H1 (cell line): ENCODE results near the gene NDUFS3. TPM values are rescaled to one million over a fixed set of nuclear protein-coding genes. Genes with fewer than 3 reads are reported as not detected.

Source experiments
- CTCF ChIA-PET: fragments of 300-600 bp; sonication (Branson Sonifier 250); formaldehyde crosslinking; loops from one replicate; lab custom pipeline; 2021; ENCODE audit not compliant: partially characterized antibody; lab: Charles Lee
- POLR2A ChIA-PET: fragments of 300-600 bp; sonication (Branson Sonifier 250); formaldehyde crosslinking; loops from one replicate; lab custom pipeline; 2021; ENCODE audit warnings: inconsistent platforms; ENCODE audit not compliant: partially characterized antibody; lab: Charles Lee
- DNase-seq, 2 experiments: peaks; one replicate each; pipeline versions ENCODE4 v3.0.0 to v3.0.0-alpha.2; 2010 to 2022; ENCODE audit warnings: low spot score in 2 of 2, low read depth in 1 of 2, mixed read lengths in 1 of 2
- FAIRE-seq: peaks from 2 replicates; lab custom pipeline; 2011; peaks lifted over from hg19 to GRCh38; lab: Jason Lieb, UNC
- H2AFZ ChIP-seq: 2 replicates; pipeline ENCODE4 v1.8.1; 2012; ENCODE audit warnings: low read length, inconsistent platforms
- H2AK5ac ChIP-seq: 2 replicates; pipeline ENCODE4 v1.6.1; 2013; ENCODE audit warnings: low read depth, low read length
- H2BK120ac ChIP-seq: replicated peaks from 2 replicates; pipeline ENCODE3; 2013; ENCODE audit warnings: low read depth, low read length, inconsistent platforms
- H2BK12ac ChIP-seq: 2 replicates; pipeline ENCODE4 v1.6.1; 2013; ENCODE audit warnings: low read depth, low read length
- H2BK15ac ChIP-seq: 2 replicates; pipeline ENCODE4 v1.6.1; 2013; ENCODE audit warnings: low read length
- H2BK20ac ChIP-seq: 2 replicates; pipeline ENCODE4 v1.6.1; 2013; ENCODE audit warnings: low read length
- H2BK5ac ChIP-seq: 2 replicates; pipeline ENCODE4 v1.6.1; 2013; ENCODE audit warnings: low read depth, low read length
- H3K14ac ChIP-seq: 2 replicates; pipeline ENCODE4 v1.6.1; 2013; ENCODE audit warnings: inconsistent platforms; ENCODE audit not compliant: insufficient read length
- H3K18ac ChIP-seq: 2 replicates; pipeline ENCODE4 v1.6.1; 2013; ENCODE audit warnings: low read length; ENCODE audit errors: extremely low read depth
- H3K23ac ChIP-seq: 2 replicates; pipeline ENCODE4 v1.6.1; 2013; ENCODE audit warnings: inconsistent platforms; ENCODE audit not compliant: insufficient read length
- H3K23me2 ChIP-seq: 2 replicates; pipeline ENCODE4 v1.6.1; 2013; ENCODE audit warnings: low read depth, low read length
- H3K27ac ChIP-seq: 2 replicates; pipeline ENCODE4 v1.6.1; 2011; ENCODE audit warnings: low read depth, low read length, inconsistent platforms
- H3K27me3 ChIP-seq, 4 experiments: replicated peaks in 1 of 4; 1 replicate in 1 of 4; 2 replicates in 3 of 4; pipeline versions ENCODE4 v1.6.1 to v1.8.1; 2011 to 2013; ENCODE audit warnings: low read length in 3 of 4, mild to moderate bottlenecking in 3 of 4, inconsistent platforms in 2 of 4, mixed read lengths in 2 of 4, moderate library complexity in 1 of 4; ENCODE audit not compliant: control insufficient read depth in 3 of 4, insufficient read depth in 3 of 4; ENCODE audit errors: extremely low read depth in 1 of 4
- H3K36me3 ChIP-seq, 4 experiments: 2 replicates each; pipeline versions ENCODE4 v1.6.1 to v1.8.1; 2011 to 2013; ENCODE audit warnings: mild to moderate bottlenecking in 4 of 4, low read length in 3 of 4, moderate library complexity in 2 of 4, control low read depth in 1 of 4, inconsistent platforms in 1 of 4; ENCODE audit not compliant: insufficient read depth in 4 of 4, control insufficient read depth in 2 of 4
- H3K4ac ChIP-seq: replicated peaks from 2 replicates; pipeline ENCODE3; 2013; ENCODE audit warnings: low read length, low read depth, mixed read lengths, inconsistent platforms; ENCODE audit not compliant: insufficient read length
- H3K4me1 ChIP-seq, 4 experiments: replicated peaks in 1 of 4; 1 replicate in 1 of 4; 2 replicates in 3 of 4; pipeline versions ENCODE4 v1.6.1 to v1.8.1; 2011 to 2013; ENCODE audit warnings: low read length in 3 of 4, inconsistent platforms in 2 of 4, mixed read lengths in 1 of 4; ENCODE audit not compliant: insufficient read depth in 4 of 4, control insufficient read depth in 3 of 4
- H3K4me2 ChIP-seq, 2 experiments: 2 replicates each; pipeline versions ENCODE4 v1.6.1 to v1.8.1; 2011 to 2013; ENCODE audit warnings: low read depth in 2 of 2, low read length in 2 of 2, control low read depth in 1 of 2, inconsistent platforms in 1 of 2, mild to moderate bottlenecking in 1 of 2; ENCODE audit not compliant: insufficient read depth in 1 of 2
- H3K4me3 ChIP-seq, 4 experiments: fragments of 200-600, 300-600 bp in 1 of 4; sonication (generic), shearing (Covaris generic), sonication (Bioruptor Twin) in 1 of 4; 2 replicates each; pipeline versions ENCODE4 v1.5.1 to v1.8.1; 2011 to 2016; ENCODE audit warnings: low read length in 4 of 4, low read depth in 3 of 4, control low read depth in 2 of 4, inconsistent platforms in 2 of 4, mild to moderate bottlenecking in 2 of 4, mixed read lengths in 1 of 4, moderate library complexity in 1 of 4; ENCODE audit not compliant: insufficient read depth in 2 of 4; ENCODE audit errors: extremely low read depth in 1 of 4
- H3K56ac ChIP-seq: replicated peaks from 2 replicates; pipeline ENCODE3; 2013; ENCODE audit warnings: low read depth, mild to moderate bottlenecking, mixed read lengths, low read length, inconsistent platforms; ENCODE audit not compliant: insufficient read length
- H3K79me1 ChIP-seq: 2 replicates; pipeline ENCODE4 v1.6.1; 2013; ENCODE audit warnings: low read depth, low read length, control low read depth
- H3K79me2 ChIP-seq, 2 experiments: 2 replicates each; pipeline versions ENCODE4 v1.6.1 to v1.8.1; 2012 to 2013; ENCODE audit warnings: low read length in 2 of 2, mild to moderate bottlenecking in 2 of 2, inconsistent platforms in 1 of 2; ENCODE audit not compliant: insufficient read depth in 2 of 2, control insufficient read depth in 1 of 2
- H3K9ac ChIP-seq, 4 experiments: replicated peaks in 1 of 4; 1 replicate in 1 of 4; 2 replicates in 3 of 4; pipeline versions ENCODE4 v1.6.1 to v1.8.1; 2011 to 2013; ENCODE audit warnings: low read depth in 3 of 4, low read length in 3 of 4, control low read depth in 2 of 4, mild to moderate bottlenecking in 2 of 4, moderate library complexity in 2 of 4, inconsistent platforms in 1 of 4; ENCODE audit errors: extremely low read depth in 1 of 4
- H3K9me3 ChIP-seq, 2 experiments: 2 replicates each; pipeline versions ENCODE4 v1.6.1 to v1.8.1; 2012 to 2013; ENCODE audit warnings: mild to moderate bottlenecking in 2 of 2, moderate library complexity in 2 of 2, control low read depth in 1 of 2, inconsistent platforms in 1 of 2, low read depth in 1 of 2, low read length in 1 of 2, mixed read lengths in 1 of 2; ENCODE audit not compliant: insufficient read depth in 2 of 2
- H4K20me1 ChIP-seq, 2 experiments: replicated peaks in 1 of 2; 2 replicates each; pipeline versions ENCODE3 to v1.8.1; 2011 to 2013; ENCODE audit warnings: inconsistent platforms in 2 of 2, low read length in 2 of 2, mild to moderate bottlenecking in 1 of 2; ENCODE audit not compliant: insufficient read depth in 2 of 2, control insufficient read depth in 1 of 2
- H4K5ac ChIP-seq: 2 replicates; pipeline ENCODE4 v1.6.1; 2013; ENCODE audit warnings: low read length, low read depth, mixed read lengths, inconsistent platforms; ENCODE audit not compliant: insufficient read length
- H4K8ac ChIP-seq: 2 replicates; pipeline ENCODE4 v1.8.0; 2013; ENCODE audit warnings: mild to moderate bottlenecking, moderate library complexity, low read length, inconsistent platforms; ENCODE audit not compliant: insufficient read depth; ENCODE audit errors: extremely low read depth
- H4K91ac ChIP-seq: replicated peaks from 2 replicates; pipeline ENCODE3; 2013; ENCODE audit warnings: low read length, mixed read lengths, inconsistent platforms; ENCODE audit not compliant: insufficient read length
- HDAC6 ChIP-seq: IDR thresholded peaks from one replicate; pipeline ENCODE4 v1.7.1; 2012; ENCODE audit warnings: low read depth, mild to moderate bottlenecking, inconsistent platforms, low read length, moderate library complexity
- RFX5 ChIP-seq: IDR thresholded peaks from 2 replicates; pipeline ENCODE4 v1.6.1; 2011; ENCODE audit warnings: low read depth, low read length, improper control_type of control experiment, borderline replicate concordance
- SP1 ChIP-seq: IDR thresholded peaks from 2 replicates; pipeline ENCODE4 v1.6.1; 2011; ENCODE audit warnings: low read depth, low read length
- TCF12 ChIP-seq: IDR thresholded peaks from 2 replicates; pipeline ENCODE4 v1.6.1; 2011; ENCODE audit warnings: low read depth, mild to moderate bottlenecking, low read length
- WGBS, 2 experiments: shearing (Covaris generic) in 1 of 2; methylation state at CpG; one replicate each; pipeline versions ENCODE4 v1.1.6 to v1.1.7; 2013 to 2015; ENCODE audit warnings: low lambda C conversion rate in 2 of 2, mixed read lengths in 2 of 2, inconsistent platforms in 1 of 2, low coverage in 1 of 2, missing lambda C conversion rate in 1 of 2; ENCODE audit not compliant: insufficient replicate concordance in 2 of 2, insufficient coverage in 1 of 2, insufficient read length in 1 of 2; ENCODE audit errors: extremely low coverage in 1 of 2, missing lambda C conversion rate in 1 of 2; 5-methylcytosine and 5-hydroxymethylcytosine counted together
- polyA plus RNA-seq, 7 experiments: library from polyadenylated mRNA; depleted of rRNA in 3 of 7; stranded (reverse) in 5 of 7; unstranded in 2 of 7; fragments of >200 nt in 5 of 7; fragments of 200-250 nt in 2 of 7; gene quantifications; 1 replicate in 5 of 7; 2 replicates in 1 of 7; 4 replicates in 1 of 7; pipeline versions ENCODE4 v1.2.1 to v1.2.3, GENCODE V29; 2011 to 2013; ENCODE audit warnings: missing spikeins in 2 of 7, mixed read lengths in 2 of 7
- total RNA-seq: library from RNA; stranded (reverse); fragmentation: NEBNext Ultra II Directional; extraction: Animal tissue kit (Norgen Biotek cat#: 25700); gene quantifications from 2 replicates; pipeline ENCODE4 v1.2.1, GENCODE V29; 2021

The NDUFS3 gene
- total and polyA plus RNA-seq, 2 of the 8 experiments (the other 6 are each of a cell fraction or from before 2014, with no cell fraction given): 135 to 241 TPM

- no peaks in the 10 kb centered on the region for H3K9me3 ChIP-seq
- H3K14ac ChIP-seq: no peak overlapping the region
- H3K9ac ChIP-seq: no peak overlapping the region
- H3K18ac ChIP-seq: no peak overlapping the region
- no peaks in the 10 kb centered on the region for H3K79me1 ChIP-seq
- POLR2A ChIA-PET: interaction anchor here (0.6 to 2.7 kb wide), 5 partner anchors 8 to 312 kb away, joined by 3 to 14 read pairs (median 5); partner anchors contain the start of gene C1QTNF4
- H3K23ac ChIP-seq: no peak overlapping the region
- no peak overlapping the region for H4K91ac ChIP-seq
- CTCF ChIA-PET: interaction anchor here (1.6 to 1.9 kb wide), 2 partner anchors 9 to 11 kb away, joined by 3 to 5 read pairs; partner anchors contain the start of genes KBTBD4 and NDUFS3
- FAIRE-seq (no peak), DNase-seq (no peak)
- no peak overlapping the region; the same call in 1 of the 2 replicates for H2BK5ac ChIP-seq
- no peak overlapping the region for H2AFZ ChIP-seq
- no peak overlapping the region for H2BK20ac ChIP-seq
- H2BK12ac ChIP-seq: no peak overlapping the region
- peaks cover 13 to 21% (median 19%) of the 10 kb centered on the region in 4 experiments; a peak in 7 of 8 replicates for H3K36me3 ChIP-seq
- no peak overlapping the region for H4K8ac ChIP-seq
- H4K20me1 ChIP-seq: peaks cover 2 to 3% of the 10 kb centered on the region in 2 experiments
- H3K79me2 ChIP-seq: no peaks in the 10 kb centered on the region
- no peak overlapping the region for H2BK120ac ChIP-seq
- WGBS, 2 experiments: 90% methylated on average over 3 of the region's 6 CpGs; no CpG with 5 or more reads in 1 of the 2 experiments
- TF ChIP-seq RFX5 (no peak), TCF12 (no peak), SP1 (no peak), HDAC6 (no peak)
- H3K27me3 ChIP-seq: no peaks in the 10 kb centered on the region; a peak in 2 of 7 replicates
- no peak overlapping the region for H2AK5ac ChIP-seq
- H3K23me2 ChIP-seq: no peaks in the 10 kb centered on the region; the same call in 1 of the 2 replicates
- no peak overlapping the region for H3K4me3 ChIP-seq
- H2BK15ac ChIP-seq: no peak overlapping the region
- H3K4ac ChIP-seq: no peak overlapping the region
- H4K5ac ChIP-seq: no peak overlapping the region
- H3K27ac ChIP-seq: no peak overlapping the region
- no peaks in the 10 kb centered on the region; a peak in 1 of 7 replicates for H3K4me1 ChIP-seq
- H3K4me2 ChIP-seq: no peak overlapping the region
- H3K56ac ChIP-seq: no peak overlapping the region
Measured at GRCh38 chr11:47587039-47587716, 8.3 kb downstream of the NDUFS3 start.
